Fibroblast of the aortic adventitia (primary cell): ENCODE measurements around the gene AP1M1. TPM values are rescaled to one million over a fixed set of nuclear protein-coding genes. Genes with fewer than 3 reads are reported as not detected.

ENCODE experiments used
- DNase-seq: peaks from one replicate; pipeline ENCODE4 v3.0.0-alpha.2; 2010; ENCODE audit warnings: low read depth
- H3K4me3 ChIP-seq: 2 replicates; pipeline ENCODE4 v1.5.1; 2011; ENCODE audit warnings: low read depth, mild to moderate bottlenecking, control low read depth, low read length, moderate library complexity
- total RNA-seq: library from RNA; depleted of rRNA; stranded (reverse); fragments of >200 nt; gene quantifications from 2 replicates; pipeline ENCODE4 v1.2.3, GENCODE V29; 2012; ENCODE audit warnings: low replicate concordance
- TF ChIP-seq, protein P1 (sequence below): IDR thresholded peaks from 2 replicates; pipeline ENCODE4 v1.5.1; 2011; ENCODE audit warnings: mild to moderate bottlenecking, low read length, control low read depth, inconsistent platforms; ENCODE audit not compliant: insufficient read depth

Gene AP1M1
- total RNA-seq, 1 donor = 78.5 TPM

DNA sequence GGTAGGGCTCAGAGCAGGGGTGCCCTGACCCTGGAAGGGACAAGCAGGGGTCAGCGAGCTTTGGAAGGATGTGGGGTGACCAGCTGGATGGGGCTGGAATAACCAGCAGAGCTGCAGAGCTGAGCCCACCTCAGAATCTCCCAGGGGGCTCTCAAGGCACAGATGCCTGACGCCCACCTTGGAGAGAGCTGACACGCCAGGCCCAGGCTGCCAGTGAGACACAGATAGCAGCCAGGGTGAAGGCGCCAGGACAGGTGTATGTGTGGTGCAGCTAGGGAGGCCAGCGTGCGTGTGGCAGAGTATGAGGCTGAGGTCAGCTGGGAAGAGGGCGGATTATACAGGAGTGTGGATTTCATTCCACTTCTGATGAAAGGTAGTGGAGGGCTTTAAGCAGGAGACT is 8.9 kb downstream of the AP1M1 start:
- TF ChIP-seq, protein P1, sequence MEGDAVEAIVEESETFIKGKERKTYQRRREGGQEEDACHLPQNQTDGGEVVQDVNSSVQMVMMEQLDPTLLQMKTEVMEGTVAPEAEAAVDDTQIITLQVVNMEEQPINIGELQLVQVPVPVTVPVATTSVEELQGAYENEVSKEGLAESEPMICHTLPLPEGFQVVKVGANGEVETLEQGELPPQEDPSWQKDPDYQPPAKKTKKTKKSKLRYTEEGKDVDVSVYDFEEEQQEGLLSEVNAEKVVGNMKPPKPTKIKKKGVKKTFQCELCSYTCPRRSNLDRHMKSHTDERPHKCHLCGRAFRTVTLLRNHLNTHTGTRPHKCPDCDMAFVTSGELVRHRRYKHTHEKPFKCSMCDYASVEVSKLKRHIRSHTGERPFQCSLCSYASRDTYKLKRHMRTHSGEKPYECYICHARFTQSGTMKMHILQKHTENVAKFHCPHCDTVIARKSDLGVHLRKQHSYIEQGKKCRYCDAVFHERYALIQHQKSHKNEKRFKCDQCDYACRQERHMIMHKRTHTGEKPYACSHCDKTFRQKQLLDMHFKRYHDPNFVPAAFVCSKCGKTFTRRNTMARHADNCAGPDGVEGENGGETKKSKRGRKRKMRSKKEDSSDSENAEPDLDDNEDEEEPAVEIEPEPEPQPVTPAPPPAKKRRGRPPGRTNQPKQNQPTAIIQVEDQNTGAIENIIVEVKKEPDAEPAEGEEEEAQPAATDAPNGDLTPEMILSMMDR = no peak
- no peak overlapping the region for H3K4me3 ChIP-seq
- DNase-seq = no peak

DNA sequence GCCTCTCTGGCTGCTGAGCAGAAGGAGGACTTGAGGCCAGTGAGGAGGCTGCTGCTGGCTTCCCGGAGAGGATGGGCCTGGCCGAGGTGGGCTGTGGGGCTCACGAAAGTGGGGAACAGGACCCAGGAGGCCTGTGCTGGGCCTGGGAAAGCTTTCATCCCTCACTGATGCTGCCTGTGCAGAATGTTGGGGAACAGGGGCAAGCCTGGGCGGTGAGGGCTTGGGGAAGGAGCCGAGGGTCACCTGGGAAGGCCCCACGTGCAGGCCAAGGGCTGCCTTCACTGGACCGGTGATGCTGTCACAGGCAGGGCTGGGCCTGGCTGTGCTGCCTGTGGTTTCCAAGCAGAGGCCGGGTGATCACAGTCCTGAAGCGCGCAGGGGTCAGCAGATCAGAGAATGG is 9.4 kb downstream of the AP1M1 start:
- no peak for DNase-seq
- no peak overlapping the region for H3K4me3 ChIP-seq
- TF ChIP-seq, protein P1 = no peak

DNA sequence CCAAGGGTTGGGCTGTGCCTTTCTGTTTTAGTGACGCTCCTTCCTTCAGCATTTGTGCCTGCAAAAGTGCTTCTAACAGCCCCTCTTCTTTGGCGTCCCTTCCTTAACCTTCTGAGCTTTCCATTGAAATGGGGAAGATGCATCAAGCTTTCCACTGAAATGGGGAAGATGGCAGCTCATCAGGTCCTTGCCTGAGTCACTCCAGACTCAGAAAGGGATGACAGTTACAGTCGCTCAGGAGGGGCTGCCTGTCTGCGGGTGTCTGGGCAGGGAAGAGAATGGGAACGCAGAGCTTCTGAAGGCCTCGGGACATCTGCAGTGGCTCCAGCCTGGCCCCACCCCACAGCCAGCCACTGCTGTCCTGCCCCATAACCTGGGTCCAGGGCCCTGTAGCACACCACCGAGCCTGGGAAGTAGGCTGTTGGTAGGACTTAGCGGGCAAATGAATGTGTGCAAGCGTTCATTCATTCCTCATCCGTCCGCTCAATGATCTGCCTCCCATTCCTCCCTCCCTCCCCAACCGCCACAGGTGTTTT is 9.8 kb downstream of the AP1M1 start:
- no peak for DNase-seq
- TF ChIP-seq, protein P1 = no peak
- H3K4me3 ChIP-seq = no peak overlapping the region

DNA sequence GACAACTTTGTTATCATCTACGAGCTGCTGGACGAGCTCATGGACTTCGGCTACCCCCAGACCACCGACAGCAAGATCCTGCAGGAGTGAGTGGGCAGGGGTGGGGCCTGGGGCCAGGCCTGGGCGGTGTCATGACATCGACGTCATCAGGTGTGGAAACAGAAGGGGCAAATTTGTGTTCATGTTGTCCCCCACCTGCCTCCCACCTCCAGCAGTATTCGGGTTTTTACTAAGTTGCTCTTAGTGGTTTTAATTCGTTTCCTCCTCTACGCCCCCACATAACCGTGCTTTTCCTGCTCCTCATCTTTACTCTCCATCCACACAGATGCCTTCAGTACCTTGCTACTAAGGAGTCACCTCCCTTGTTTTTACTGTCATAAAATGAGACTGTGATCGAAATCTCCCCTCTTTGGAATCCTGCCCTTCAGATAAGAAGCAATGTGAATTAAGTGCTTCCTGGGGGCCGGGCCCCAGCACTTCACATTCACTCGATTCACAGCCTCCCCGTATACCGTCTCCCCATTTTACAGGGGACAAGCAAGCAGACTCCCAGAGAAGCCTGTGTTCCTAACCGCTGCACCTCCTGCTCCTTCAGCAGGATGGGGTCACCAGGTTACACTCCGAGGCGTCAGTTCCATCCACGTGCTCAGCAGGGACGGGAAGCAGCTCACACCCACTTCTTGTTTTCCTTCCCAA is 10.5 kb downstream of the AP1M1 start:
- no peak overlapping the region for H3K4me3 ChIP-seq
- TF ChIP-seq, protein P1 = no peak
- DNase-seq = no peak

DNA sequence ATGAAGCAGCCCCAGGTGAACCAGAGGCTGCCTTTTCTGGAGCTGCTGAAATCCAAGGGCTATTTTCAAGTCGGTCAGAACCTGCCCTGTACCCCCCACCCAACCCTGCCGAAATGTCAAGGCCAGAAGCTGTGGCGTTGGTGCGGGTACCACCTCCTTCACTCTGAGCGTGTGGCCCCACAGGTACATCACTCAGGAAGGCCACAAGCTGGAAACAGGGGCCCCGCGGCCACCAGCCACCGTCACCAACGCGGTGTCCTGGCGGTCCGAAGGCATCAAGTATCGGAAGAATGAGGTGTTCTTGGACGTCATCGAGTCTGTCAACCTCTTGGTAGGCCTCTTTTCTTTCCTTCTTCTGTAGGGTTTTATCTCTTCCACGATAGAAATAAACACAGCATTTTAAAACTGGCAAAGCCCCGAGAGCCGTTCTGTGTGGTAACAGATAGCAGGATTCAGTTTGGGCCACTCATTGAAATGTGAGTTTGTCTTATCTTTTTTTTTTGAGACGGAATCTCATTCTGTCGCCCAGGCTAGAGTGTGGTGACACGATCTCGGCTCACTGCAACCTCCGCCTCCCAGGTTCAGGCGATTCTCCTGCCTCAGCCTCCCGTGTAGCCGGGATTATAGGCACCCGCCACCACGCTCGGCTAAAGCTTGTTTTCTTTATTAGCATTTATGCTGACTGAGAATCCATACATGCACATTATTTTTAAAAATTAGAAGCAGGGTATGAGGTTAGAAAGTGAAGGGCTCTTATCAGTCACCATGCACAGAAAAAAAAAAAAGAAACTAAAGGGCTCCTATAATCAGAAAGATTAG is 11.3 kb downstream of the AP1M1 start:
- no peak overlapping the region for H3K4me3 ChIP-seq
- no peak for DNase-seq
- TF ChIP-seq, protein P1 = no peak

DNA sequence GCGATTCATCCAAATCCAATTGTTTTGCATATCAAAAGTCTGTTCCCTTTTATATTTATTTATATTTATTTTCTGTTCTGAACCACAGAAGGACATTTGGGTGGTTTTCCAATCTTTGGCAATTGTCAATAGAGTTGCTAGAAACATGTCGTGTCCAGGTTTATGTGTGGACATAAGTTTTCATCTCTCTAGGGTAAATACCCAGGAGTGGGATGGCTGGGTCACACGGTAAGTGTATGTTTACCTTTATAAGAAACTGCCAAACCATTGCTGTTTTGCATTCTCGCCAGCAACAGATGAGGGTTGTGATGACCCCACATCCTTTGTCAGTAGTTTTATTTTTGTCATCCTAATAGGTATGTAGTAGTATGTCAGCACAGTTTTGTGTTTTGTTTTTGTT is 12.5 kb downstream of the AP1M1 start:
- H3K4me3 ChIP-seq = no peak overlapping the region
- no peak for DNase-seq
- TF ChIP-seq, protein P1 = no peak
